GM12873 (cell line): ENCODE measurements around the gene SRP68.
A peak's percentile ranks its signal among the peaks of the same experiment; 100 is the strongest.

Source experiments
- TF ChIP-seq, protein P1 (sequence below): IDR thresholded peaks from 2 replicates; pipeline ENCODE4 v1.5.1; 2012; ENCODE audit warnings: low read depth, mild to moderate bottlenecking, moderate library complexity, low read length, control low read depth; ENCODE audit not compliant: insufficient read depth; ENCODE audit errors: missing control alignments

The SRP68 gene

DNA sequence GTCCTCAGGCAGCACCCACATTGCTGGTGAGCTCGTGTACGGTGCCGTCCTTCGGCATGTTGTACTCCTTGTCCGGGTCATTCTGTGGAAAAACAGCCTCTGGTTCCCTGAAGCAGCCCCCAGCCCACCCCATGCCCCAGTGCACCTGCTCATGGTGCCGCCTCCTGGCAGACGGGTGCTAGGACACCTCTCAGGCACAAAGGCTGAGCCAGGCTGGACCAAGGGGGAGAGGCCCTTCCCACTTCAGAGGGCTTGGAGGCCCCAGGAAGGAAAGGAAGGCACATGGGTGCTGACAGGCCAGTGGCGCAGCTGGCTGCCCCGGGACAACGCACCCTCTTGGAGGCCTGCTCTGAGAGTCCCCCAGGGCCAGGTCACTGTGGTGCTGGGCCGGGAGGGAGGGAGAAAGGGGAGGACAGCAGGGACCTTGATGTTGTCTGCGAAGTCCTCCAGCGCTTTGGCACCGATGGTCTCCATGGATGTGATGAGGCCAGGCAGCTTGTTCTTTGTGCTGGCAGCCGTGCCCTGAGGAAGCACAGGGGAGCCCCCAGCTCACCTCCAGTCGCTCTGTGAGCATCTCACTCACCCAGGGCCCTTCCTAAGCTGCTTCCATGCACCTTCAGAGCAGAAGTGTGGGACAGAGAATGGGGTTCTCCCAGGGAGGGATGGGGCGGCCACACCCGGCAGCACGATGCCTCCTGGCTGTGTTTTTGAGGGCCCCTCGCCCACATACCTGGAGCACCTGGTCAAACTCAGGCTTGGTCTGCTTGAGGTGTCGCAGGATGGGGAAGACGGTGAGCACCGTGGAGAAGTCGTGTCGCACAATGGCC is 15.9 kb upstream of the SRP68 start:
- TF ChIP-seq, protein P1, sequence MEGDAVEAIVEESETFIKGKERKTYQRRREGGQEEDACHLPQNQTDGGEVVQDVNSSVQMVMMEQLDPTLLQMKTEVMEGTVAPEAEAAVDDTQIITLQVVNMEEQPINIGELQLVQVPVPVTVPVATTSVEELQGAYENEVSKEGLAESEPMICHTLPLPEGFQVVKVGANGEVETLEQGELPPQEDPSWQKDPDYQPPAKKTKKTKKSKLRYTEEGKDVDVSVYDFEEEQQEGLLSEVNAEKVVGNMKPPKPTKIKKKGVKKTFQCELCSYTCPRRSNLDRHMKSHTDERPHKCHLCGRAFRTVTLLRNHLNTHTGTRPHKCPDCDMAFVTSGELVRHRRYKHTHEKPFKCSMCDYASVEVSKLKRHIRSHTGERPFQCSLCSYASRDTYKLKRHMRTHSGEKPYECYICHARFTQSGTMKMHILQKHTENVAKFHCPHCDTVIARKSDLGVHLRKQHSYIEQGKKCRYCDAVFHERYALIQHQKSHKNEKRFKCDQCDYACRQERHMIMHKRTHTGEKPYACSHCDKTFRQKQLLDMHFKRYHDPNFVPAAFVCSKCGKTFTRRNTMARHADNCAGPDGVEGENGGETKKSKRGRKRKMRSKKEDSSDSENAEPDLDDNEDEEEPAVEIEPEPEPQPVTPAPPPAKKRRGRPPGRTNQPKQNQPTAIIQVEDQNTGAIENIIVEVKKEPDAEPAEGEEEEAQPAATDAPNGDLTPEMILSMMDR = peak; percentile 19

DNA sequence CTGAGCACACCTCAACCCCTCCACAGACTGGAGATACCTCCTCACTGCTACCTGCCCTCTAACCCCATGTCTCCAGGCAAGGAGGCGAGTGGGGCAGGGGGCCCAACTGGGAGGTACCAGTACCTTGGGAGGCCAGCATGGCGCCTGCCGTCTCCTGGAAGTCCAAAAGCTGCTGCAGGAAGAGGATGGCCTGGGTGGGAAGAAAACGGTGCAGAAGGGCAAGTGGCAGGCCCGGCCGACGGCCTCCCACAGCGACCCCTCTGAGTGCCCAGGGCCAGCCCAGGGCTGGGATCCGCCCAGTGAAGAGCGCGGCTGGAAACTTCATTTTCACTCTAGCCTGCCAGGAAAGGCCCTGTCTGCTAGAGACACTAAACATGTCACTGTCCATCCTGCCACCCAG is 15.2 kb upstream of the SRP68 start:
- TF ChIP-seq, protein P1 = no peak

DNA sequence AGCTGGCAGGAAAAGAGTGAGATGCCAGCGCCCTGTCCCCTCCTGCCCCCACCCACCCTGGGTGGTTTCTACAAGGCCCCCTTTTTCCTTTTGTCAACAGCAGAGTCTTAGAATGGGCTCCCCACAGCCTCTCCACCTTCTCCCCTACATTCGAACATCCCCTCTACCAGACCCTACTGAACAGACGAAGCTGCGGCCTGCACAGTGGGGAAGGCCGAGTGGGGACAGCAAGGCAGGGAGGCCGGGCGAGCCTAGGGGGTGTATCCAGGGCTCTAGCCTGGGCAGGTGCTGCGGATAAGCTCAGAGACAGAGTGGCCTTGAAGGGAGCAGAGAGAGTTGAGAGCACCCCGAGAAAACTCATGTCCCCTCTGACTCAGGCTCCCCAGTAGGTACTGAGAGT is 14.1 kb upstream of the SRP68 start:
- TF ChIP-seq, protein P1 = no peak

DNA sequence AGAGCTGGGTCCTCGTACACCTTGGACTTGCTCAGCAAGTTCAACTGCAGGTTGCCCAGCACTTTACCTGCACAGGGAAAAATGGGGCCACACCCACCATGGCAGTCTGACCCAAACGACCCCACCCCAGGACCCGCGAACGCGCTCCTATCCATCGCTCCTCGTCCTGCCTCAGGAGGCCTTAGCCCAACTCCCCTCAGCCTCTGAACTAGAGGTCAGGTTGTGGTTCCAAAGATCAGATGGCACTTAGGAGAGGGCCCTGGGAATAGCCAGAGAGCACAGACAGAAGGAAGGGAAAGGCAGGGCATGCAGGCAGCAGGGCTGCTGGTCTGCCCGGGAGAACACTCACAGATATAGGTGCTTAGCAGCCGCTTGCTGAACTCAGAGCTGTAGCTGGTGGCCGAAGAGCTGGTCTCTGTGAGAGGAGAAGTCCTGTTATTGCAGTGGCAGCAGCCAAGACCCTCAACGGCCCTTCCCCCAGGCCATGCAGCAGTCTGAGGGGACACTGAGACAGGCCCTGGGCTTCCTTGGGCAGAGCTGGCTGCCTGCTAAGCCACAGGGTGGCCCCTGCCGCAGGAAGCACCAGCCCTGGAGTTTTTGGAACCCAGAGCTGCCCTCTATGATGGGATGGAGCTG is 13.5 kb upstream of the SRP68 start:
- TF ChIP-seq, protein P1 = no peak

DNA sequence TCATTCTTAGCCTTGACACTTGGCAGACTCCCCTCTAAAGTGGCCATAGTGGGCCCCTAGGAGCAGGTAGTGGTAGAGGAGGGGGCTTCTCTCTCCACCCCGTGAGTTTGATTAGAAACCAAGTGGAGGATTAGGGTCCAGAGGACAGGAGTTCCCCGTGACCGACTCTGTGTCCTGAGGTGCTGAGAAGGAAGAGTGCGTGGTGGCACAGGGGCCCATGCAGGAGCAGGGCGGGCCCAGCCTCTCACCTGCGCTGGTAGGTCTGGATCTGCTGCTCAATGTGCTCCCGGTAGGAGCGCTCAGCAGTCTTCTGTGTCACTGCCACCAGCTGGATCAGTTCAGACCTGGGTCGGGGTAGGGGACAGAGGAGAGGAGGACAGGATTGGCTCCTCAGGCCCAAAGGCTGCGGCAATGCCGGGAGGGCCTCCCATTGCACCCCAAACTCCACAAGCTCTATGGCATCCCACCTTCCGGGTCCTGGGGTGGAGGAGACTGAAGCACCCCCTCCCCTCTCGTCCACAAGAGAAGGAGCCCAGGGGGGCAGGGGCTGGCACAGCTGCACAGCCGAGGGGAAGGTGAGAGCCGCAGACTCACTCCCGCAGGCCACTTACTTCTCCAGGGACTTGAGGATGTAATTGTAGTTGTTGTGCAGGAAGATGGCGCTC is 12.9 kb upstream of the SRP68 start:
- TF ChIP-seq, protein P1 = no peak

DNA sequence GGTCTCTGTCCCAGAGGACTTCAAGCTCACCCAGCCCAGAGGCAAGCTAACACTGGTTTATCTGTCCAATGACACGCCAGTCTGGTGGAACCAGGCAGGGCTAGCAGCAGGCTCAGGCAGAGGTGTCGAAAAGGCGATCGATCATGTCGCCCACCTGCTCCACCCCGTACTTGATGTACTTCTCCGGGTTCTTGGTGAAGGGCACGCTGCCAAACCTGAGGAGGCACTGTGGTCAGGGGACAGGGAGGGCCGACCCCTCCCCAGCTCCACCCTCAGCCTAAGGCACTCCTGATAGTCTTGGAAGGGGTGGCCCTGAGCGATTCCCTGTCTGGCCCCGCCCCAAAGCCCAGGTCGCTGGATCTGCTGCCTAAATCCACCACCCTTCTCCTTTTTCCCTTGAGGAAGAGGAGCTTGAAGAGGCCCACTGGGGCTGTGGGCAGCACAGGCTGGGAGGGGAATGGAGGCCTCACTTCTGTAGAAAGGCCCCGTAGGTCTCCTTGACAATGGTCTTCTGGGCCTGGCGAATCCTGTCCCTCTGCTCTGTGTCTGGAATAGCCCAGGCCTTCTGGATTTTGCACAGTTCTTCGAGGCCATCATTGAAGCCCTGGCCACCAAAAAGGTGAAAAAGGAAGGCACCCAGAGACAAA is 11.3 kb upstream of the SRP68 start:
- TF ChIP-seq, protein P1 = no peak
